HG03175 (cell line): ENCODE results near the gene ANKRD60.

Experiments used
- ATAC-seq: cut with Tn5 transposase; IDR thresholded peaks from one replicate; pipeline ENCODE4 v1.9.1; 2021; ENCODE audit warnings: mild to moderate bottlenecking, moderate library complexity; ENCODE audit not compliant: unreplicated experiment

Gene ANKRD60

DNA sequence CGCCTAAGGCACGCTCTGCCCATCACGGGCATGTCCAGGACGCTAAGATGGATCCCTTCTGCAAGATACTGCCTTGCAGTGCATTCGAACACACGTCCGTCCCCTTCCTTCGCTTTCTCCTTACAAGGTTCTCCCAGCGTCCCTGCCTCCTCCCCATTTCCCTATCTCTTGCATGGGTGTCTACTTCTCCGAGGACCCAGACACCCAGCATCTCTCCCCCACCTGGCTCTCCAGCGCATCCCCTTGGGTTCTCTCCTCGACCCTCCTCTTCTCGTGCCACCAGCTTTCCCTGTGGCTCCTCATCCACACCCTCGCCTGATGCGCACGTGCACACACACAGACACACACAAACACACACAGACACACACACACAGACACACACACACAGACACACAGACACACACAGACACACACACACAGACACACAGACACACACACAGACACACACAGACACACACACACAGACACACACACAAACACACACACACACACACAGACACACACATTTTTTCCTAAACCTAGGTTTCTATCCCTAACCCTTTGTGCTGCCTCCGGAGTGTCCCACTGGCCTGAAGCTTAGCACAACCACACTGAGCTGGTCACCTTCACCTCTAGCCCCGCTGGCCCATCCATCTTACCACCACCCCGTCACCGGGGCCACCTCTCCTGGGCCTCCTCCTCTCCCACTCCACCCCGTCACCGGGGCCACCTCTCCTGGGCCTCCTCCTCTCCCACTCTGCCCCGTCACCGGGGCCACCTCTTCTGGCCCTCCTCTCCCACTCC is 31.9 kb downstream of the ANKRD60 start:
- ATAC-seq: no peak

- no peak for ATAC-seq
These were observed 33.4 kb downstream of the ANKRD60 start for GRCh38 chr20:58195047-58195446.

- ATAC-seq: no peak
These were observed 34.2 kb downstream of the ANKRD60 start for GRCh38 chr20:58194175-58194791.

- ATAC-seq: no peak
These were observed 35.9 kb downstream of the ANKRD60 start for GRCh38 chr20:58192567-58192966.

- ATAC-seq: no peak
These were observed 36.4 kb downstream of the ANKRD60 start for GRCh38 chr20:58192065-58192464.

DNA sequence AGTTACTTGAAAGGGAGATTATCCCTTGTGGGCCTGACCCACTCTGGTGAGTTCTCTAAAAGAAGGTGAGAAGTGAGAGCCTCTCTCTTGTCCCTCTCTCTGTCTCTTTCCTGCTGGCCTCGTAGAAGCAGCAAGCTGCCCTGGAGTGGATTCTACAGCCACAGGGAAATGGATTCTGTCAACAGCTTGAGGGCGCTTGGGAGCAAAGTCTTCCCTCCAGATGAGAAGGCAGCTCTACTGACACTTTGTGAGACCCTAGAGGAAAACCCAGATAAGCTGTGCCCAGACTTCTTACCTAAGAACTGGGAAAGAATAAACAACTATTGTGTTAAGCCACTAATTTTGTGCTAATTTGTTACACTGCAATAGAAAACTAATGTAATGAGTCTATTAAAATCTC is 39.9 kb downstream of the ANKRD60 start:
- ATAC-seq: no peak

DNA sequence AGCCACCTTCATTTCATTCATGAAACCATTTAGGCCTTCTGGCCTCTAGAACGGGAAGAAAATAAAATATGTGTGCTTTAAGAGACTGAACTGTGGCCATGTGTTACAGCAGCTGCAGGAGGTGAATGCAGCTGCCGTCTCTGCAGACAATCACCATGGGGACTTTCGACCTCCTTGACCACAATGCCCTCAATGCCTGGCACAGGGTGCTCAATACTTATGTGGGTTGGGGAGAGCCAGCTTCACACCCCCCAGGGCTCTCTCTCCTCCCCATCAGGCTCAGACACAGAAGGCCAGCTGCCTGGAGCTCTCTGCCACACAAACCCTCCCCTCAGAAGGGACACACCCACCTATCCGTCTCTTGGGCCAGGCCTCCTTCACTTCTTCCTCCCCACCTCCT is 43.5 kb downstream of the ANKRD60 start:
- ATAC-seq: no peak

GRCh38 chr20:58184063-58184462 is 44.4 kb downstream of the ANKRD60 start:
- no peak for ATAC-seq

DNA sequence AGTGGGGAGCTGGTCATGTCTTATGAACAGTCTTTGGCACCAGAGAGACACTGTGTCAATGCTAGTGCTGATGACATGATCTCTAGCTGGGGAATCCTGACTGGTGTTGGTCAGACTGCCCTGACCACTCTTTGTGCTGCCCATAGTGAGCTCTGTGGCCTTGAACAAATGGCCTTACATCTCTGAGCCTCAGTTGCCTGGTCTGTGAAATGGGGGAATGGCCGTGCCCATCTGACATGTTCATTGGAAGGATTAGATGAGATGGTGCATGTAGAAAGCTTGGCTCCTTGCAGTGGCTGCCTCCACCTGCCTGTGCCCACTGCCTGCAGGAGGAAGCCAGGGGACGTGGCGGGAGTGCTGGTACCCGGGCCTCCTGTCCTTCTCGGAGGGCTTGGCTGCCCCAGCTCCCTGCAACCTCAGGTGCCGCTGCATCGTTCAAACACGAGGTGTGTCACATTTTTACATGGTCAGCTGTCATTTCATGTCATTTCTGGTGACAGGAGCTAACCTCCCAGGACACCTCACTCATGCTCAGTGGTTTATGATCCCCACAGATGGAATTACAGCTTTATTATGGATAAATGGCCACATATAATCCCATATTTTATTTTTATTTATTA is 45.8 kb downstream of the ANKRD60 start:
- ATAC-seq: no peak

DNA sequence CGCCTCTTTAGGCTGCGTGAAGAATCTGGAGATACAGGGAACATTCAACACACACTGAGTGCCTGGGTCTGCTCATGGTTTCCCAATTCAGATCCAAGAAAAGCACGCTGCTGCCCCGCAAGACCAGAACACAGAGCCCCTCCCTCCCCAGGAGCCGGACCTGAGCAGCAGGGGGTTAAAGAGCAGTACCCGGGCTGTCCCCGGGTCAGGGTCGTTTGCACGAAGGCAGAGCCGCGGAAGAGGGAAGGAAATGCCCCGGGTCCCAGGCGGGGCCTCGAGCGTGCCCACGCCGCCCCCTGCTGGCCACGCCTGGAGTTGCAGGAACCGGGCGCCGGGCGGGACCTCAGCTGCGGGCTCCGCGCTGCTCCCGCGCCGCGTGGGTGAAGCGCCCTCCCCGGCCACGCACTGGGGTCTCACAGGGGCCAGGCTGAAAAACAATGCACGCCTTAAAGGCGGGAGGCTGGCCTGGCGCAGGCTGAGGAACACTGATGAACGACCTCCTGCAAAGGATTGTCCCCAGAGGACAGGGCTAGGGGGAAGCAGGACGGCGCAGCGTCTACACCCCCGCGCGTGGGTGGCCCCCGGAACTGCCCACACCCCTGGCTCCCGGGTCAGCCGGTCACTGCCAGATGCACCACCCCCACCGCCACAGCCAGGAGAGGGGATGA is 48.9 kb downstream of the ANKRD60 start:
- ATAC-seq: peak; percentile 58

GRCh38 chr20:58179083-58179431 is 49.4 kb downstream of the ANKRD60 start:
- ATAC-seq: no peak

DNA sequence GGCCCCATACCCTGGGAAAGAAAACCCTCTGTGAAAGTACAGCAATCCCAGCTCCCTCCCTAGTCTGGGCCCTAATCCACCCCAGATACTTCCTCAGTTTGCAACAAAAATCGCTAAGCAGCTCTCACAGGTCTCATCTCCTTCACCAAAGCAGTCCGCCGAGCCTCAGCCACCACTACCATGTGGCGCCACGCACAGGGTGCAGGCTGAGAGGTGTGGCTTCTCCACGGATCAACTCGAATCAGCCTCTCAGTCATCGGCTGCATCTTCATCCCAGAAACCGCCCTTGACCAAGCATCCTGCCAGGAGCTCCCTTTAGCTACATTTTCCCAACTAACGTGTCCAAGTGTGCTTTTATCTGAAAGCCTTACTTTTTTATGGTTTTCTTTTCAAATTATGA is 50.7 kb downstream of the ANKRD60 start:
- ATAC-seq: no peak

- ATAC-seq: no peak
These were observed 52.6 kb downstream of the ANKRD60 start for GRCh38 chr20:58175836-58176235.

DNA sequence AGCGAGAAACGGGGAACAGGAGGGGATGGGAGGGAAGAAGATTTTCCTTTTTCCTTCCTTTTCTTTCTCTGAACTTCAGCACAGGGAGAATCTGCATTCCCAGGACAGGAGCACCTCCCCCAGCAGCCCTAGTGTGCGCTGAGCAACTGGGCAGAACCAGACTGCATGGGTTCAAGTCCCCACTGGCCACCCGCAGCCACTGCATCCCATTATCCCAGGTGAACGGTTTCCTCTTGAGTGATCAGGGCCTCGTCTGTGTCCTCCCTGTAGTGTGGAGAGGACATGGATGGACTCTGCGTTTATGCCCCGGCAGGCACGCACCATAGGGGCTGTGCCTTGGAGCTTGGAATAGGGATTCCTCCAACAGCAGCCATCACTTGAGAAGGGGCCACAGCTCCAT is 53.0 kb downstream of the ANKRD60 start:
- ATAC-seq: no peak

- no peak for ATAC-seq
These were observed 53.7 kb downstream of the ANKRD60 start for GRCh38 chr20:58174708-58175280.

GRCh38 chr20:58173930-58174707 is 54.3 kb downstream of the ANKRD60 start:
- ATAC-seq: no peak

GRCh38 chr20:58173091-58173490 is 55.4 kb downstream of the ANKRD60 start:
- no peak for ATAC-seq

DNA sequence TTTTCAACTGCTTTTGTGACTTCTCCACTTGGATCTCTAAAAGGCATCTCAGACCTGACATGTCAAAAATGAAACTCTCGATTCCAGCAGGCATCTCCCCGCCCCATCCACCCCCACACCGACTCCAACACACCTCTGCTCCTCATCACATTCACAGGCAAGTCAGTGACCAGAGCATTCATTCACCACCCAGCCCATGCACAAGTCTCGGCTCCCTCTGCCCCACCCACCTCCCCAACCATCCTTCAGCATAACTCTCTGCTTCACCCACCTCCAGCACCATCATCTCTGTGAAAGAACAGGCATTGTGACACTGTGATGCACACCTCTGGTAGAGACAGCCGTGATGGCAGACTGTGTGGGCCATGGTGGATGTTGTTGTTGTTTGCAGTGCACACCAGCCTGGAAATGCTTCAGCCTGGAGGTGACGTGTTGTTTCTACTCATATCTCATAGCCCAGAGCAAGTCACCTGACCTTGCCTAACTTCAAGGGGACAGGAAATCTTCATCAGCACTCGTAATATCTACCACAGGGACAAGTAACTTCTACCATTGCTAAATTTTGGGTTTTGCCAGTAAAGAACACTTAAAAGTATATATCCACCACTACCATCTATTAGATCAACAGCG is 56.5 kb downstream of the ANKRD60 start:
- no peak for ATAC-seq

GRCh38 chr20:58169450-58169849 is 59.0 kb downstream of the ANKRD60 start:
- ATAC-seq: no peak

- no peak for ATAC-seq
These were observed 59.6 kb downstream of the ANKRD60 start for GRCh38 chr20:58168843-58169242.
